CD14-positive monocyte (primary cell): ENCODE measurements around the gene ZNF488. TPM values are rescaled to one million over a fixed set of nuclear protein-coding genes. Genes with fewer than 3 reads are reported as not detected.

Source experiments
- DNase-seq, 3 donors: peaks; one replicate each; pipeline ENCODE4 v3.0.0-alpha.2; 2011 to 2022
- H2AFZ ChIP-seq: 2 replicates; pipeline ENCODE4 v1.6.0; 2012; ENCODE audit warnings: mild to moderate bottlenecking, low read depth, low read length, inconsistent platforms; ENCODE audit not compliant: insufficient read depth, poor library complexity, severe bottlenecking
- H3K27ac ChIP-seq, 2 donors: 1 replicate in 1 of 2; 2 replicates in 1 of 2; pipeline ENCODE4 v1.5.1; 2012 to 2013; ENCODE audit warnings: low read length in 2 of 2, control low read depth in 1 of 2, inconsistent platforms in 1 of 2, low read depth in 1 of 2, mild to moderate bottlenecking in 1 of 2
- H3K27me3 ChIP-seq, 2 donors: one replicate each; pipeline versions ENCODE4 v1.6.0 to v1.6.1; 2011 to 2013; ENCODE audit warnings: low read length in 2 of 2; ENCODE audit not compliant: control insufficient read depth in 2 of 2, insufficient read depth in 2 of 2
- H3K36me3 ChIP-seq, 2 donors: replicated peaks in 1 of 2; 1 replicate in 1 of 2; 2 replicates in 1 of 2; pipeline versions ENCODE4 v1.5.1 to v1.6.1; 2012 to 2013; ENCODE audit warnings: low read length in 2 of 2, control low read depth in 1 of 2, inconsistent platforms in 1 of 2, mild to moderate bottlenecking in 1 of 2; ENCODE audit not compliant: insufficient read depth in 2 of 2, control insufficient read depth in 1 of 2
- H3K4me1 ChIP-seq, 2 donors: 1 replicate in 1 of 2; 2 replicates in 1 of 2; pipeline versions ENCODE4 v1.5.1 to v1.6.1; 2012 to 2013; ENCODE audit warnings: low read length in 2 of 2, control low read depth in 1 of 2, inconsistent platforms in 1 of 2, mild to moderate bottlenecking in 1 of 2, moderate library complexity in 1 of 2; ENCODE audit not compliant: insufficient read depth in 2 of 2, control insufficient read depth in 1 of 2
- H3K4me2 ChIP-seq: replicated peaks from 2 replicates; pipeline ENCODE3; 2012; ENCODE audit warnings: low read length, moderate library complexity, mild to moderate bottlenecking; ENCODE audit not compliant: poor library complexity, severe bottlenecking; ENCODE audit errors: extremely low read depth
- H3K4me3 ChIP-seq, 3 experiments: fragments of 200-600 bp in 1 of 3; sonication (generic) in 1 of 3; replicated peaks in 1 of 3; 1 replicate in 2 of 3; 2 replicates in 1 of 3; pipeline ENCODE4 v1.5.1; 2011 to 2013; ENCODE audit warnings: low read length in 3 of 3, mild to moderate bottlenecking in 3 of 3, control low read depth in 2 of 3, low read depth in 2 of 3, inconsistent platforms in 1 of 3, moderate library complexity in 1 of 3
- H3K79me2 ChIP-seq: 2 replicates; pipeline ENCODE4 v1.6.0; 2012; ENCODE audit warnings: mild to moderate bottlenecking, control low read depth, inconsistent platforms, low read length, moderate library complexity; ENCODE audit not compliant: insufficient read depth
- H3K9ac ChIP-seq: 2 replicates; pipeline ENCODE4 v1.6.0; 2017; ENCODE audit warnings: low read length, mild to moderate bottlenecking; ENCODE audit not compliant: insufficient read depth, poor library complexity, severe bottlenecking
- H3K9me3 ChIP-seq, 2 donors: replicated peaks in 1 of 2; 1 replicate in 1 of 2; 2 replicates in 1 of 2; pipeline versions ENCODE4 v1.5.1 to v1.6.1; 2012 to 2013; ENCODE audit warnings: low read length in 2 of 2, control low read depth in 1 of 2; ENCODE audit not compliant: control insufficient read depth in 1 of 2, insufficient read depth in 1 of 2
- H4K20me1 ChIP-seq: 2 replicates; pipeline ENCODE4 v1.6.0; 2012; ENCODE audit warnings: mild to moderate bottlenecking, low read length, control low read depth, moderate library complexity; ENCODE audit not compliant: insufficient read depth
- H3K27ac Mint-ChIP-seq, 7 donors: one replicate each; pipeline ENCODE4 v1.8.0; 2020; ENCODE audit warnings: mild to moderate bottlenecking in 7 of 7, mixed read lengths in 7 of 7, moderate library complexity in 6 of 7, inconsistent platforms in 2 of 7
- H3K27me3 Mint-ChIP-seq, 3 donors: one replicate each; pipeline ENCODE4 v1.8.0; 2021 to 2022; ENCODE audit warnings: low read depth in 3 of 3, mild to moderate bottlenecking in 3 of 3, mixed read lengths in 3 of 3, moderate library complexity in 3 of 3, inconsistent platforms in 1 of 3
- H3K36me3 Mint-ChIP-seq, 2 donors: one replicate each; pipeline ENCODE4 v1.8.0; 2020; ENCODE audit warnings: mixed read lengths in 2 of 2, inconsistent platforms in 1 of 2, mild to moderate bottlenecking in 1 of 2
- H3K4me1 Mint-ChIP-seq: one replicate; pipeline ENCODE4 v1.8.0; 2020; ENCODE audit warnings: mild to moderate bottlenecking, mixed read lengths
- H3K4me3 Mint-ChIP-seq, 2 donors: one replicate each; pipeline ENCODE4 v1.8.0; 2020; ENCODE audit warnings: mild to moderate bottlenecking in 2 of 2, mixed read lengths in 2 of 2, moderate library complexity in 1 of 2
- H3K9me3 Mint-ChIP-seq, 7 donors: one replicate each; pipeline ENCODE4 v1.8.0; 2020 to 2022; ENCODE audit warnings: mixed read lengths in 7 of 7, mild to moderate bottlenecking in 6 of 7, moderate library complexity in 6 of 7, inconsistent platforms in 2 of 7
- WGBS: methylation state at CpG from one replicate; pipeline ENCODE4 v1.1.5; 2013; ENCODE audit warnings: missing lambda C conversion rate; ENCODE audit not compliant: insufficient coverage; 5-methylcytosine and 5-hydroxymethylcytosine counted together
- intact Hi-C, 2 donors: fragments of 100-400 bp; cut with micrococcal nuclease; formaldehyde crosslinking; loops; one replicate each; pipeline versions ENCODE4 v1.15.0 to v1.15.1; 2023
- polyA plus RNA-seq, 3 donors: library from polyadenylated mRNA; depleted of rRNA in 1 of 3; unstranded in 2 of 3; stranded (reverse) in 1 of 3; fragments of 300-500 nt in 2 of 3; fragments of >200 nt in 1 of 3; fragmentation: Illumina TruSeq in 2 of 3; gene quantifications; 1 replicate in 2 of 3; 2 replicates in 1 of 3; pipeline ENCODE4 v1.2.3, GENCODE V29; 2012 to 2021
- TF ChIP-seq, protein P1 (sequence below): fragments of 200-600 bp; IDR thresholded peaks from one replicate; pipeline ENCODE4 v1.8.0; 2022; ENCODE audit warnings: antibody characterized with exemption, mild to moderate bottlenecking

ZNF488 gene
- polyA plus RNA-seq, 3 donors: not detected

DNA sequence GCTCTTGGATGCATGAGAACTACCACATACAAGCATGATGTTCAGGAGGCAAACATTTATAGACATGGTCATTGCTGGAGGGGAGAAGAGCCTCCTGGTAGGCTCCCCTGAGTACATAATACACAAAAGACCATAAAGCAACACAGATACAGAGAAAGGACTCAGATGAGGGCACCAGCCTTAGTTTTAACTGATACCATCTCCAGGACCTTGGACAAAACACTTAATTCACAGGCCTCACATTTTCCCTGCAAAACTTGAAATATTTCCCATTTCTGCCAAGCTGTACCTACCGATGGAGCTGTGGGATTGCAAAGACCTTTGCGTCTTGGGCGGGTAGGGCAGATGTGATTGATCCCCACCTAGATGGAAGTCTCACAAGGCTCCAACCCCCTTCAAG is 16.7 kb upstream of the ZNF488 start:
- Histone ChIP-seq H3K9ac (no peak overlapping the region), H3K79me2 (no peaks in the 10 kb centered on the region), H3K4me3 (no peak overlapping the region), H3K27ac (no peak overlapping the region), H3K27me3 (no peaks in the 10 kb centered on the region), H4K20me1 (no peaks in the 10 kb centered on the region), H3K9me3 (no peaks in the 10 kb centered on the region), H2AFZ (no peak overlapping the region), H3K4me1 (no peaks in the 10 kb centered on the region), H3K36me3 (no peaks in the 10 kb centered on the region), H3K4me2 (no peak overlapping the region)
- no peak for DNase-seq
- no CpG with 5 or more reads among the region's 3 CpGs for WGBS
- Mint-ChIP-seq H3K36me3 (no peaks in the 10 kb centered on the region), H3K4me3 (no peak overlapping the region), H3K9me3 (peaks cover 0 to 3% (median 0%) of the 10 kb centered on the region in 7 donors), H3K27ac (no peak overlapping the region), H3K27me3 (peaks cover 0 to 4% (median 2%) of the 10 kb centered on the region in 3 donors), H3K4me1 (no peaks in the 10 kb centered on the region)
- TF ChIP-seq, protein P1, sequence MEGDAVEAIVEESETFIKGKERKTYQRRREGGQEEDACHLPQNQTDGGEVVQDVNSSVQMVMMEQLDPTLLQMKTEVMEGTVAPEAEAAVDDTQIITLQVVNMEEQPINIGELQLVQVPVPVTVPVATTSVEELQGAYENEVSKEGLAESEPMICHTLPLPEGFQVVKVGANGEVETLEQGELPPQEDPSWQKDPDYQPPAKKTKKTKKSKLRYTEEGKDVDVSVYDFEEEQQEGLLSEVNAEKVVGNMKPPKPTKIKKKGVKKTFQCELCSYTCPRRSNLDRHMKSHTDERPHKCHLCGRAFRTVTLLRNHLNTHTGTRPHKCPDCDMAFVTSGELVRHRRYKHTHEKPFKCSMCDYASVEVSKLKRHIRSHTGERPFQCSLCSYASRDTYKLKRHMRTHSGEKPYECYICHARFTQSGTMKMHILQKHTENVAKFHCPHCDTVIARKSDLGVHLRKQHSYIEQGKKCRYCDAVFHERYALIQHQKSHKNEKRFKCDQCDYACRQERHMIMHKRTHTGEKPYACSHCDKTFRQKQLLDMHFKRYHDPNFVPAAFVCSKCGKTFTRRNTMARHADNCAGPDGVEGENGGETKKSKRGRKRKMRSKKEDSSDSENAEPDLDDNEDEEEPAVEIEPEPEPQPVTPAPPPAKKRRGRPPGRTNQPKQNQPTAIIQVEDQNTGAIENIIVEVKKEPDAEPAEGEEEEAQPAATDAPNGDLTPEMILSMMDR: no peak
- intact Hi-C loops: no loop called here

DNA sequence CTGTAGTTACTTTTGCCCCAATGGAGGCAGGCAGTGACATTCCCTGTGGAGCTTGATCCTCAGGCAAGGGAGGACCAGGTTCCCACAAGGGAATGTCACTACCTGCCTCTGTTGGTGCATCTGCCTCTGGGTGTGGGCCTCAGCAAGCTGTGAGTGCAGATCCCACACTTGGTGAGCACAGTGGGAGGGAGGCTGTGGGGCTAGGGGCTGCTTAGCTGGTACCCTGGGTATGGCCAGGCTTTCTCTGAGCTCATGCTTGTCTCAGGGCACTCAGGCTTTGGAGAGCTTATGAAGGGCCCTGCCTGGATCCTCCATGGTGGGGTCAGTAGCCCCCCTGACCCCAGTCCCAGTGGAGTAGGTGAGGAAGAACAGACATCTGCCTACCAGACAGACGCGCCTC is 16.2 kb upstream of the ZNF488 start:
- Histone ChIP-seq H4K20me1 (no peaks in the 10 kb centered on the region), H3K27me3 (no peaks in the 10 kb centered on the region), H2AFZ (no peak overlapping the region), H3K79me2 (no peaks in the 10 kb centered on the region), H3K4me3 (no peak overlapping the region), H3K27ac (no peak overlapping the region), H3K36me3 (no peaks in the 10 kb centered on the region), H3K9ac (no peak overlapping the region), H3K4me1 (no peaks in the 10 kb centered on the region), H3K9me3 (no peaks in the 10 kb centered on the region), H3K4me2 (no peak overlapping the region)
- Mint-ChIP-seq H3K36me3 (no peaks in the 10 kb centered on the region), H3K4me1 (no peaks in the 10 kb centered on the region), H3K4me3 (no peak overlapping the region), H3K9me3 (peaks cover 0 to 3% (median 0%) of the 10 kb centered on the region in 7 donors), H3K27ac (no peak overlapping the region), H3K27me3 (peaks cover 0 to 6% (median 4%) of the 10 kb centered on the region in 3 donors)
- TF ChIP-seq, protein P1: no peak
- no peak for DNase-seq
- intact Hi-C loops: no loop called here
- no CpG with 5 or more reads among the region's 2 CpGs for WGBS
